ENCODE data around the gene LILRB1.
"Not testable (repeated sequence)": the region's sequence is repeated elsewhere in the genome, so short reads cannot be mapped to it uniquely, and the experiment has no call there.

Gene LILRB1

DNA sequence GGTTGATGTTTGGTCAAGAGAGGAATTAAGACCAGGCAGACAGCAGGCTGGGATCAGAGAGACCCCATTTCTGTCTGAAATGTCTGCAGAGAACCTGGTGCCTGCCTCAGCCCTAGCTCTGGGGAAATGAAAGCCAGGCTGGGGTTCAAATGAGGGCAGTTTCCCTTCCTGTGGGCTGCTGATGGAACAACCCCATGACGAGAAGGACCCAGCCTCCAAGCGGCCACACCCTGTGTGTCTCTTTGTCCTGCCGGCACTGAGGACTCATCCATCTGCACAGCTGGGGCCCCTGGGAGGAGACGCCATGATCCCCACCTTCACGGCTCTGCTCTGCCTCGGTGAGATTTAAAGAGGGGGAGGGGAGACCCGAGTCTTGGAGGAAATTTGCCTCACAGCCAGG is 32.4 kb downstream of the LILRB1 start, which contains the start of gene LILRB4:
Gene LILRB4, plus strand, starts transcription at position 256 of the 400 bp plus-strand sequence. Its CDS starts 49 bp downstream, at position 305.
- no peak for DNase-seq (ENCODE audit: low read depth)

DNA sequence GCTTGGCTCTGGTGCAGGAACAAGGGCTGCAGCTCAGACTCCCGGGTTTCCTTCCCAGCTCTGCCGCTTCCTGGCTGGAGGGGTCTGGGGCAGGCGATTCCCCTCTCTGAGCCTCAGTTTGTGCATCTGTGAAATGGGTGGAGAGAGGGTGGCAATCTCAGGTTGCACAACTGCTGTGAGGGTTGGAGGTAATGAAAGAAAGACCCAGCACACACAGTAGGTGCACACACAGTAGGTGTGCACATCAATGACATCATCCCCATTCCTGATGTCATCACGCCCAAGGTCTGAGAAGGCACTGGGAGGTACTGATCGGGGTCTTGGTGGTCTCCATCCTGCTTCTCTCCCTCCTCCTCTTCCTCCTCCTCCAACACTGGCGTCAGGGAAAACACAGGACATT is 35.2 kb downstream of the LILRB1 start:
- no peak for DNase-seq (ENCODE audit: low read depth)

DNA sequence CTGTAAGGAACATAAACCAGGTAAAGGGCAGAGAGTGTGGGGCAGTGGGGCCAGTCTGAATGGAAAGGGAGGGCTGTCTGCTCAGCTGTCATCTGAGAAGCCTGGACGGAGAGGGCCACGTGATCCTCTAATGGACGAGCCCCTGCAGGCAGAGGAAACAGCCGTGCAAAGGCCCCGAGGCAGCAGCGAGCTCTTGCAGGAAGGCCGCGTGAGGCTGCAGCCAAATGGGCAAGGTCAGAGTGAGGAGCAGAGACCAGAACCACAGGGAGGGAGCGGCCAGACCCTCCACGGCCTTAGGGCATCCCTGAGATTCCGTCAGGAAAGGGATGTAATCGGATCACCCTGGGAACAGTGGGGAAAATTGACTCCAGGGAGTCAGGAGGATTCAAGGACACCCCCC is 36.9 kb downstream of the LILRB1 start:
- DNase-seq (ENCODE audit: low read depth) = no peak

DNA sequence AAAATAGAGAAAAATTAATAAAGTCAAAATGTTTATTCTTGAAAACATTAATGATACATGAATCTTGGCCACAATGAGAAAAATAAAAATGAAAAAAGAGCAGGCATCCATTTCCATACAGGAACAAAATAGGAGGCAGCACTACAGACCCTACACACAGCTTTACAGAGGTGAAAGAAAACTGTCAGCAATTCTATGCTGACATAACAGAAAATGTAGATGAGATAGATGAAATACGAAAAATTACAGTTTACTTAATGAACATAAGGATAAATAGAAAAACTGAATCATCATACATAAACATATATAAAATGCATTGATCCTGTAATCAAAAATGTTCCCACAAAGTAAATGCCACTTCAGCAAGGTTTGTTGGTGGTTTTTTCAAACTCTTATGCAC is 38.1 kb downstream of the LILRB1 start:
- no peak for DNase-seq (ENCODE audit: low read depth)

GRCh38 chr19:54670576-54671357 is 40.5 kb downstream of the LILRB1 start:
- DNase-seq (ENCODE audit: low read depth) = no peak

DNA sequence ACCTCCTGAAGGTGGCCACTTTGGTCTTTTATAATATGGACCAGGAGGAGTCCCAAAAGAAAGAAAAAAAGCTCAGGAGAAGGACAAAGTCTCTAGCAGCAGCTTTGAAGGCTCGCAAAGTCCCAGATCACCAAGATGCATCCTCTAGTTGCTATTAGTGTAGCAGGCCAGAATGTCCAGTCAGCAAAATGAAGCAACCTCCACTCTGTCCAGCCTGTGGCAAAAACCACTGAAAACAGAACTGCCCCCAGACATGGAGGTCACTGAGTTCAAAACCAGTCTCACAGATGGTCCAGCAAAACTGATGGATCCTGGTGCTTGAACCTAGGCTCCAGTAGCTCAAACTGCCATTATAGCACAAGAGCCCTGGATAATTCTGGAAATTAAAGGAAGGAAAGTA is 42.9 kb downstream of the LILRB1 start:
- no peak for DNase-seq (ENCODE audit: low read depth)

- DNase-seq (ENCODE audit: low read depth) = no peak
These were observed 43.8 kb downstream of the LILRB1 start for GRCh38 chr19:54674021-54674617.

- DNase-seq (ENCODE audit: low read depth) = not testable (repeated sequence)
These were observed 46.0 kb downstream of the LILRB1 start for GRCh38 chr19:54676210-54676834.

GRCh38 chr19:54677217-54677616 is 46.9 kb downstream of the LILRB1 start:
- DNase-seq (ENCODE audit: low read depth) = no peak

GRCh38 chr19:54681596-54681995 is 51.3 kb downstream of the LILRB1 start:
- DNase-seq (ENCODE audit: low read depth) = not testable (repeated sequence)

DNA sequence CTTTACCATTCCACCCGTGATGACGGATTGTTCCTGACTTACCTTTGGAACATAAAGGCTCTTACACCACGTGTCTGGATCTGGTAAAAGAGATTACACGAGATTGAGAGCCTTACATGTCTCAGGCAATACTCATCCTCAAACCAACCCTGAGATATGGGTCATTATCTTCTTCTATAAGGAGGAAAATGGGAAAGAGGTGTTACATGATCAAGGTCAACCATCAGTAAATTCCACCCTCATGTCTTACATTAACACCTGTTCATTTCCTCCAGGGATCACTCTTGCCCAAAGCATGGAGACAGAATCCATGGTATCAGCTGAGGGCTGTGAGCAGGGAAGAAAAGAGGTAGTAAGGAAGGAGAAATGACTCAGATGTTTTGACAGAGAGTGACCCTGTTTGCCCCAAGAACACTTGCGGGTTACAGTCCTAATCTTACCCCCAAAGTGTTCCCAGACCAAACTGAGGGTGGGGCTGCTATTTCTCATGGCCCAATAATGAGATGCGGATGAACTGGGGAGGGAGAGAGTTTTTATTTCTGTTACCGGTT is 52.1 kb downstream of the LILRB1 start:
- DNase-seq (ENCODE audit: low read depth) = no peak

- DNase-seq (ENCODE audit: low read depth) = no peak
These were observed 54.2 kb downstream of the LILRB1 start for GRCh38 chr19:54684527-54684926.
